HT-29 (cell line): Measurements from ENCODE around the gene ADARB2. TPM values are rescaled to one million over a fixed set of nuclear protein-coding genes. Genes with fewer than 3 reads are reported as not detected.
"Not testable (repeated sequence)": the region's sequence is repeated elsewhere in the genome, so short reads cannot be mapped to it uniquely, and the experiment has no call there.

ENCODE experiments used
- DNase-seq: peaks from one replicate; pipeline ENCODE4 v3.0.0-alpha.2; 2015; ENCODE audit warnings: low spot score
- total RNA-seq: library from RNA; depleted of rRNA; stranded (reverse); fragments of >200 nt; shearing (Covaris generic); gene quantifications from 2 replicates; pipeline ENCODE4 v1.2.3, GENCODE V29; 2014

The ADARB2 gene
- total RNA-seq, 1 experiment from 2014 or later, result not detected

- no peak for DNase-seq
These were observed 468.5 kb downstream of the ADARB2 start for GRCh38 chr10:1268831-1269230.

GRCh38 chr10:1267568-1267967 is 469.8 kb downstream of the ADARB2 start:
- no peak for DNase-seq

GRCh38 chr10:1267148-1267547 is 470.2 kb downstream of the ADARB2 start:
- no peak for DNase-seq

GRCh38 chr10:1266033-1266802 is 471.1 kb downstream of the ADARB2 start:
- DNase-seq, result no peak

GRCh38 chr10:1264001-1264400 is 473.3 kb downstream of the ADARB2 start:
- no peak for DNase-seq

GRCh38 chr10:1257274-1257673 is 480.1 kb downstream of the ADARB2 start:
- no peak for DNase-seq

- DNase-seq, result no peak
These were observed 480.9 kb downstream of the ADARB2 start for GRCh38 chr10:1256432-1256725.

- DNase-seq, result no peak
These were observed 481.5 kb downstream of the ADARB2 start for GRCh38 chr10:1255600-1256431.

- no peak for DNase-seq
These were observed 482.2 kb downstream of the ADARB2 start for GRCh38 chr10:1255118-1255517.

GRCh38 chr10:1253523-1254353 is 483.6 kb downstream of the ADARB2 start:
- no peak for DNase-seq

- no peak for DNase-seq
These were observed 485.6 kb downstream of the ADARB2 start for GRCh38 chr10:1251769-1252168.

GRCh38 chr10:1249142-1249920 is 488.0 kb downstream of the ADARB2 start:
- no peak for DNase-seq

GRCh38 chr10:1248262-1248630 is 489.1 kb downstream of the ADARB2 start:
- DNase-seq, result not testable (repeated sequence)

- no peak for DNase-seq
These were observed 489.6 kb downstream of the ADARB2 start for GRCh38 chr10:1247598-1248261.

- DNase-seq, result no peak
These were observed 492.8 kb downstream of the ADARB2 start for GRCh38 chr10:1244493-1244892.

GRCh38 chr10:1243486-1244234 is 493.7 kb downstream of the ADARB2 start:
- DNase-seq, result no peak

GRCh38 chr10:1242975-1243374 is 494.4 kb downstream of the ADARB2 start:
- DNase-seq, result no peak

- no peak for DNase-seq
These were observed 495.1 kb downstream of the ADARB2 start for GRCh38 chr10:1241973-1242935.

GRCh38 chr10:1241322-1241890 is 495.9 kb downstream of the ADARB2 start:
- DNase-seq, result no peak
